Renal cortical epithelial cell (primary cell): ENCODE results near the gene FARSA. TPM values are rescaled to one million over a fixed set of nuclear protein-coding genes. Genes with fewer than 3 reads are reported as not detected.
"Not testable (repeated sequence)": the region's sequence is repeated elsewhere in the genome, so short reads cannot be mapped to it uniquely, and the experiment has no call there.

Experiments
- DNase-seq: peaks from one replicate; pipeline ENCODE4 v3.0.0-alpha.2; 2011; ENCODE audit warnings: low read depth
- total RNA-seq: library from RNA; depleted of rRNA; stranded (reverse); fragments of >200 nt; gene quantifications from 2 replicates; pipeline ENCODE4 v1.2.3, GENCODE V29; 2014

Gene FARSA
- total RNA-seq, 1 donor from 2014 or later, result 71.8 TPM

DNA sequence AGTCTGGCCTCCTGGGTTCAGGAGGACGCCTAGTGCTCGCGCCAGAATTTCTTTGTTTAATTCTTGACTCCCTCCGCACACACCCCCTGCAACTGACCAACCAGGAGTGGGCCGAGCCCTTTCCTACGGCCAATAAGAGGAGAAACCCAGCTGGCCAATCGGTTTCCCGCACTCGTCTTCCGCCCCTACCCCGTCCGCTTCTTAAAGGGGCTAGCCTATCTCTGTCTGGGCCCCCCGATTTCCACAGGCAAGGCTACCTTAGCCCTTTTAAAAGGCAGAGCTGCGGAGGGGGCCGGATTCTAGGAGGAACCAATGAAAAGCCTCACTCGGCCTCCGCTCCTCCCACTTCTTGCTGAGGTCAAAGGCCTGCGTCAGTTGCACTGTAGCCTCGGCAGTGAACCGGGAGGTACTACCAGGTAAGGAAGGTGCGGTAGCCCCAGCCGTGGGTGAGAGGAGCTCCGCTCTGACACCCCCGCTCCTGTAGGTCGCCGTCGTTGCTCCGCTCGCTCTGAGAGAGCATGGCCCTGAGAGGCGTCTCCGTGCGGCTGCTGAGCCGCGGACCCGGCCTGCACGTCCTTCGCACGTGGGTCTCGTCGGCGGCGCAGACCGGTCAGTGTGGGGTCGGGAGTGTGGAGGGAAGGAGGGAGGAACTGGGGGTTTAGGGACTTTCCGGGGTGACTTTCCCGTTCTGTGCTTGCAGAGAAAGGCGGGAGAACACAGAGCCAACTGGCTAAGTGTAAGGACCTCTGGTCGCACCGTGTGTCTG lies 42.5 kb downstream of the FARSA start, which contains the start of gene GCDH:
TSS of gene GCDH (plus strand) at position 374 of the 766 bp plus-strand sequence. CDS start at position 519, 145 bp downstream.
- DNase-seq, result peak; percentile 97

- not testable (repeated sequence) for DNase-seq
Observed at GRCh38 chr19:12890299-12890786, 43.2 kb downstream of the FARSA start.

DNA sequence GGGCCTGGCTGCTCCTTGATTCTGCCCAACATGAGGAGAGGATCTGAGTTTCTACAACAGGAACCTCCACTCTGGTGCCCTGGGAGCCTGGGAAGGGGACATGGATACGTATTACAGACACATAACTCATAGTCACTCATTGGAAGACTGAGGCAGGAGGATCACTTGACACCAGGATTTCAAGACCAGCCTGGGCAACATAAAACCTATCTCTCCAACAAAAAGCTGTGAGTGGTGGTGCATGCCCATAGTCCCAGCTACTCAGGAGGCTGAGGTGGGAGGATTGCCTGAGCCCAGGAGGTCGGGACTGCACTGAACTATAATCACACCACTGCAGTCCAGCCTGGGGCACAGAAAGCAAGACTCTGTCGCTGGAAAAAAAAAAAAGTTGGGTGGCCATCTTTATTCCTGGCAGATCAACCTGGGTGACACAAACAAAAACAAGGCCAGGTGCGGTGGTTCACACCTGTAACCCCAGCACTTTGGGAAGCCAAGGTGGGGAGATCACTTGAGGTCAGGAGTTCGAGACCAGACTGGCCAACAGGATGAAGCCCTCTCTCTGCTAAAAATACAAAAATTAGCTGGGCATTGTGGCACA lies 45.4 kb downstream of the FARSA start:
- DNase-seq, result no peak

DNA sequence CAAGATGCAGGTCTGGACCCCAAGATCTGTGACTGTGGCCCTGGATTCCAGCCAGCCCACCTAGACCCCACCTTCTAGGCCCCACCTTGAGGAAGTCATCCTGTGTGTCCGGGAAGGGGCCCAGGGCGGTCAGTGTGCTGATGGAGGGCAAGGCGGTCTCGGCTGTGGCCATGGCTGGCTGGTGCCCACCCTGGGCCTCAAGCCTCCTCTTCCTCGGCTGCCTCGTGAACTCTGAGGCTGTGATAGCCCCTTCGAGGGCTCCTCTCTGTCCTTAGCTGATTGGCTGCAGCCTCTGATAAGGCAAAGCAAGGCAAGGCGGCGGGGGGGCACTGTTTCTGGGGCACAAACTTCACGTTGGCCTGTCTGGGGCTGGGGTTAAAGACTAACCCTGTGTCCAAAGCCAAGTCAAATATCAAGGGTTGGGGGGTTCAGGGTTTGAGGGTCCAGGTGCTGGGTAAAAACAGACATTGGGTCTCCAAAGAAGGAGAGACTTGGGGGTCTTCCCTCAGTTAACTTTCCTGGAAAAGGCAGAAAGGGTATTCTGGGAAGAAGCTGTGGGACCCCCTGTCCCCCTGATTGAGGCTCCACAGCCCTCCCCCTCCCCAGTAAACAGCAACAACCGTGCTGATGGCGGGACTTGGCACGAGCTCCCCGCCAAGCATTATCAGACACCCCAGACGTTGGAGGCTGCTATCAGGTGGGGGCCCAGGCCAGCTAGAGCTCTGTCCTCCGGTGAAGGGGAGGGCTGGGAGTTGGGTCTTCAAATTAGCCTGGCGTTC lies 46.4 kb downstream of the FARSA start, which contains the start of gene KLF1:
TSS of gene KLF1 (minus strand) at position 233 of the 779 bp plus-strand sequence. CDS start at position 172, 61 bp downstream.
- DNase-seq, result no peak

- no peak for DNase-seq
Observed at GRCh38 chr19:12886651-12886968, 46.9 kb downstream of the FARSA start.

- no peak for DNase-seq
Observed at GRCh38 chr19:12885749-12886650, 47.5 kb downstream of the FARSA start.

DNA sequence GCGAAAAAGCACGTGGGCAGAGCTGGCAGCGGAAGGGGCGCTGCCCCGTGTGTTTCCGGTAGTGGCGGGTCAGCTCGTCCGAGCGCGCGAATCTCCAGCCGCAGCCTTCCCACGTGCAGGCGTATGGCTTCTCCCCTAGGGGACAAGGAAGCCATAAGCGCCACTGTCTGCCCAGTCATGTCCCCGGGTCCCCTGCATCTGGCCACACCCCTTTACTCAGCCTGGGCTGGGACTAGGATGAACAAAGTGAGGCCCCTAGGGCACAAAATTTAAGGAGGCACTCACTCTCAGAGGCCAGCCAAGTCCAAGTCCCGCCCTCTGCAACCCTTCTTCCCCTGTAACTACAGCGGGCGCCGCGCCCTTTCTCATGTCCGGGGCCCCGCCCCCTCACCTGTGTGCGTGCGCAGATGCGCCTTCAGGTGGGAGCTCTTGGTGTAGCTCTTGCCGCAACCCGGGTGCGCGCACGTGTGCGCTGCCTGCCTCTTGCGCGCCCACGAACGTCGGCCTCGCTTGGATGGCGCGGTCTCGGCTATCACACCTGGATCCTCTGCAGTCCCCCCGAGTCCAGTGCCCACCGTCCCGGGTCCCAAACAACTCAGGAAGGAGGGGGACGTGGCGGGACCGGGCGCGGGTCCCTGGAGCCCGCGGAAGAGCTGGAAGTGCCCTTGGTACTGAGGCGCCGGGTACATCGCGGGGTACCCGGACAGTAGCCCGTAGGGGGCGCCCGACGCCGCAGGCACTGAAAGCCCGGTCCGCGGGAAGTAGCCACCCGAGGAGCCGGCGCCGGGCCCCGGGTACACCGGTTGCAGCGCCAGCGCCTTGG lies 48.4 kb downstream of the FARSA start:
- DNase-seq, result no peak

GRCh38 chr19:12884627-12884925 lies 48.9 kb downstream of the FARSA start:
- DNase-seq, result no peak

DNA sequence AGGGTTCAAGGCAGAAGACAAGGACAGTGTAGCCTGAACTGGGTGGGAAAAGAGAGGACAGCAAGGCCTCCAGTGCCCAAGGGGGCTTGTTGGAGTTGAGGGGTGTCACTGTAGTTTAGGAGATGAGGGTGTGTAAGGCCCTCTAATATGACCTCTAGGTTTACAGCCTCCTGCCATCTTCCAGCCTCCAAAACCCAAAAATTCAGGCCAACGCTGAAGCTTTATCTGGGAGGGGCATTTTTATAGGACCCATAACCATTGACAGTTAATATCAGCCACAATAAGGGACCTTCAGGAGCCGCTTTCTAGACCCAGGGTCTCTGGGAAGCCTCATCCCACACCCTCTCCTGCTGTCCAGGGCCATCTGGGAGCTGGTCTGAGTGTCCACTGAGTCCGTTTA lies 49.3 kb downstream of the FARSA start:
- no peak for DNase-seq

GRCh38 chr19:12882589-12882988 lies 50.9 kb downstream of the FARSA start:
- DNase-seq, result no peak

DNA sequence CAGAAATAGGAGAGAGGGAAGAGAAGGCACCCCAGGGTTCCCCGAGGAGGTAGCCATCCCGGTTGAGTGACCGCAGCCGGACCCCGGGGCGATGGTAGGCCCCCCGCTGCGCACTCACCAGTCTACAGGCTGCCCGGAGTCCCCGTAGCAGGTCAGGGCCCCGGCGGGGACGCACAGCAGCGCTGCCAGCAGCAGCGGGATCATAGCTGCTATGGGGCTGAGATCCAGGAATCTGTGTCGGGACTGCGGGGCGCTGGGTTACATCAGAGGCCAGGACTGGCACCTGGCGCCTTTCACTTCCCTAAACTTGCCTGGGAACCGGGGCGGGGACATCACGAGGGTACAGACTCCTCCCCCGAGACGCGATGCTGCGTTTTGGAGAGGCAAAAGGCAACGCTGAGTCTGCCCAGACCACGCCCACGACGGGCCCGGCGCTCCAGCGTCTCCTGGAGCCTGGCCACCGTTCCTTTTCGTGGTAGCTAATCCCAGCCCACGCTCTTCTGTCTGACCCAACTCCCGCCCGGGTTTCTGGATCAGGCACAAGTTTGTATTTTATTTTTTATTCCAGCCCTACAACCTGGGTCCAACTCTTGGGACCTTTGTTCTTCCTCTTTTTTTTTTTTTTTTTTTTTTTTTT lies 52.2 kb downstream of the FARSA start, which contains the start of gene DNASE2:
TSS of gene DNASE2 (minus strand) at position 278 of the 637 bp plus-strand sequence. CDS start at position 204, 74 bp downstream.
- DNase-seq, result peak; percentile 79

DNA sequence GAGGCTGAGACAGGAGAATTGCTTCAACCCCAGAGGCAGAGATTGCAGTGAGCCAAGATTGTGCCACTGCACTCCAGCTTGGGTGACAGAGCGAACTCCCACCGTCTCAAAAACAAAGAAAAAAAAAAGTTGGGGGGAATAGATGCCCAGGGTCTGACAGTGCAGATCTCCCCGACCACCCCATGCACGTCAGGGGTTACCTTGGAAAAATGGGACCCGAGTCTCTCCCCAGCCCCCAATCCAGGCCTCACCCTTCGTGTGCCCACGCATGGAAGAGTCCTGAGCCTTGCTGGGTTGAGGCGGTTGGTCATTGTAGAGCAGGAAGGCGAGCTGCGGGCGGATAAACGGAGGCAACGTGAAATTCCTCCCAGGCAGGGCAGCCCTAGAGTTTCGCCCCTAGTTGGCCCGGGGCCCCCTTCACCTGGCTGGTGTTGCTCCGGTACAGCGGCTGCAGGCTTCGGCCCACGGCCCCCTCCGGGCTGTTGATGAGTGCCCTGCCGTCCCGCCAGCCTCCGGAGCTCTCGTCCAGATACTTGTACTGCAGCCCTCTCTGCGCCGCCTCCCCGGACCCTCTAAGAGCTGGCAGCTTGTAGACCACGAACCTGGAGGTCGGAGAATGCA lies 52.9 kb downstream of the FARSA start:
- DNase-seq, result no peak

- no peak for DNase-seq
Observed at GRCh38 chr19:12875086-12875485, 58.4 kb downstream of the FARSA start.

DNA sequence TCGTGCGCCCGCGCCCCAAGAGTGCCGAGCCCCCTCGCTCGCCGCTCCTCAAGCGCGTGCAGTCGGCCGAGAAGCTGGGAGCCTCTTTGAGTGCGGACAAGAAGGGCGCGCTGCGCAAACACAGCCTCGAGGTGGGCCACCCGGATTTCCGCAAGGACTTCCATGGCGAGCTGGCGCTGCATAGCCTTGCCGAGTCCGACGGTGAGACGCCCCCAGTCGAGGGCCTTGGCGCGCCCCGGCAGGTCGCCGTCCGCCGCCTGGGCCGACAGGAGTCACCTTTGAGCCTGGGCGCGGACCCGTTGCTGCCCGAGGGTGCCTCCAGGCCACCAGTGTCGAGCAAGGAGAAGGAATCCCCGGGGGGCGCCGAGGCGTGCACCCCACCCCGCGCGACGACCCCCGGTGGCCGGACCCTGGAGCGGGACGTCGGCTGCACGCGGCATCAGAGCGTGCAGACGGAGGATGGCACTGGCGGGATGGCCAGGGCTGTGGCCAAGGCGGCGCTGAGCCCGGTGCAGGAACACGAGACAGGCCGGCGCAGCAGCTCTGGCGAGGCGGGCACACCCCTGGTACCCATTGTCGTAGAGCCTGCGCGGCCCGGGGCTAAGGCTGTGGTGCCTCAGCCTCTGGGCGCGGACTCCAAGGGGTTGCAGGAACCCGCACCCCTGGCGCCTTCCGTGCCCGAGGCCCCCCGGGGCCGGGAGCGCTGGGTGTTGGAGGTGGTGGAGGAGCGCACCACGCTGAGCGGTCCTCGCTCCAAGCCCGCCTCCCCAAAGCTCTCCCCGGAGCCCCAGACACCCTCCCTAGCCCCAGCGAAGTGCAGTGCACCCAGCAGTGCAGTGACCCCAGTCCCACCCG lies 59.4 kb downstream of the FARSA start:
- no peak for DNase-seq

DNA sequence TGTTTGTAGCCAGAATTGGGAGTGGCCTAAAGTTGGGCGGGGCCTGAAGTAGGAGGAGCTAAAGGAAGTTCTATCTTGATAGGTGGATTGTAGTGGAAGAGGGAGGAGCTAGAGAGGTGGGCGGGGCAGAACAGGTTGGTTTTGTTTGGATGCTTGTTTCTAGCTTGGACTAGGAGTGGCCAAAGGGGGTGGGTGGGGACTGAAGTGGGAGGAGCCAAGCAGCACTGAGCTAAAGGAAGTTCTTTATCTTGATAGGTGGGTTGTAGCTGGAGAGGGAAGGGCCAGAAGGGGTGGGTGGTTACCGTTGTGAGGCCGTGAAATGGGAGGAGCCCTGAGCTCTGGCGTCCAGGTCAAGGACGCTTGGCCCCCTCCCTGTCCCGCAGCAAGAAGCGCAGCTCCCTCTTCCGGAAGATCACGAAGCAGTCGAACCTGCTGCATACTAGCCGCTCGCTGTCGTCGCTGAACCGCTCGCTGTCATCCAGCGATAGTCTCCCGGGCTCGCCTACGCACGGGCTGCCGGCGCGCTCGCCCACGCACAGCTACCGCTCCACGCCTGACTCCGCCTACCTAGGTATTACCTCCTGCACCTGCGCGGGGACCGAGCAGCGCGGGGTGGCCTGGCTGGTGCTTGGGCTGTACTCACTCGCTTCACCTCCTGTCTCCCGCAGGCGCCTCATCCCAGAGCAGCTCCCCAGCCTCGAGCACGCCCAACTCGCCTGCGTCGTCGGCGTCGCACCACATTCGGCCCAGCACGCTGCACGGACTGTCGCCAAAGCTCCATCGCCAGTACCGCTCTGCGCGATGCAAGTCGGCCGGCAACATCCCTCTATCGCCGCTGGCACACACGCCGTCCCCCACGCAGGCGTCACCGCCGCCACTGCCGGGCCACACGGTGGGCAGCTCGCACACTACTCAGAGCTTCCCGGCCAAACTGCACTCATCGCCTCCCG lies 60.3 kb downstream of the FARSA start:
- peak; percentile 84 for DNase-seq
